ENCODE results near the gene TMEM181.
"Not testable (repeated sequence)": the region's sequence is repeated elsewhere in the genome, so short reads cannot be mapped to it uniquely, and the experiment has no call there.

TMEM181 gene

GRCh38 chr6:158635427-158636073 lies 75.7 kb downstream of the TMEM181 start:
- in situ Hi-C loops (cut with HindIII; ENCODE audit: low sequenced_read_pairs) = no loop called here

GRCh38 chr6:158636778-158637177 lies 76.9 kb downstream of the TMEM181 start:
- in situ Hi-C loops (cut with HindIII; ENCODE audit: low sequenced_read_pairs) = no loop called here

GRCh38 chr6:158638324-158638854 lies 78.5 kb downstream of the TMEM181 start:
- in situ Hi-C loops (cut with HindIII; ENCODE audit: low sequenced_read_pairs) = no loop called here

DNA sequence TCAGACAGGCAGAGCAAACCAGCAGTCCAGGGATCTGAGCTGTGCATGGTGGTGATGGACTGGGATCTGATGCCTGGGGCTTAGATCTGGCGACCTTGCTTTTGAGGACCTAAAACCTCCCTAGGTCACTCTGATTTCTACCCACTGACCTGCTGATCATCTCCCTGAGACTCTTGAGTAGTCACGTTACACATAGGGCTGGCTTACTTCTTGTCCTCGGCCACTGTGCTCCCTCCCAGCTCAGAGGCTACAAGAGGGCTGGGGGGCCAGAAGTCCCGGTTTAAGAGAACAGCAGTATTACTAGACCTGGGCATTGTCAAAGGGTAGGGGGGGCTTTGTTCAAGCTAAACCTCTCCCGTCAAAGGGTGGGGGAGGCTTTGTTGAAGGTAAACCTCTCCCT lies 79.2 kb downstream of the TMEM181 start:
- in situ Hi-C loops (cut with HindIII; ENCODE audit: low sequenced_read_pairs) = no loop called here

GRCh38 chr6:158640519-158640918 lies 80.6 kb downstream of the TMEM181 start:
- in situ Hi-C loops (cut with HindIII; ENCODE audit: low sequenced_read_pairs) = no loop called here

DNA sequence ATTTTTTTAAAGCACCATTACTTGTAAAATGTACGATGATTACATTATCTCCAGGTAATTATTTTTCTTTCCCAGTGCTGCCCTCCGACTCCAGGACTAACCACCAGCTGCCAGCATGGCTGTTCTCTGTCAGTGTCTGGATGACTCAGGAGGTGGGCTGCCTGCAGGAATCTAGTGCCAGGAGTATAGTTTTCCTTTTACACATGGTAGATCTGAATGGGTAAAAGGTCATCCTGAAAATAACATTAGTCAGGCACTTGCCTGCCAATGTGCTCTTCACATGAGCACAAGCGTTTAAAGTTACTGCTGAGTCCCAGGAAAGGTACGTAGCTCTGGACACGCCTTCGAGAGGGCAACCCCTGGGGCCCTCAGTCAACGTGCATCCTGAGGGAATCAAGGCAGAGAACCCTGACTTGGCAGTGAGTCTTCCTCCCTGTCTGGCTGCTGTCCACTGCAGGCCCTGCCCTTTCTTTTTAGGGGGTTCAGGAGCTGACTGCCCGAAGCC lies 82.3 kb downstream of the TMEM181 start:
- in situ Hi-C loops (cut with HindIII; ENCODE audit: low sequenced_read_pairs) = no loop called here

- in situ Hi-C loops (cut with HindIII; ENCODE audit: low sequenced_read_pairs) = no loop called here
These were observed 83.9 kb downstream of the TMEM181 start for GRCh38 chr6:158643836-158644230.

DNA sequence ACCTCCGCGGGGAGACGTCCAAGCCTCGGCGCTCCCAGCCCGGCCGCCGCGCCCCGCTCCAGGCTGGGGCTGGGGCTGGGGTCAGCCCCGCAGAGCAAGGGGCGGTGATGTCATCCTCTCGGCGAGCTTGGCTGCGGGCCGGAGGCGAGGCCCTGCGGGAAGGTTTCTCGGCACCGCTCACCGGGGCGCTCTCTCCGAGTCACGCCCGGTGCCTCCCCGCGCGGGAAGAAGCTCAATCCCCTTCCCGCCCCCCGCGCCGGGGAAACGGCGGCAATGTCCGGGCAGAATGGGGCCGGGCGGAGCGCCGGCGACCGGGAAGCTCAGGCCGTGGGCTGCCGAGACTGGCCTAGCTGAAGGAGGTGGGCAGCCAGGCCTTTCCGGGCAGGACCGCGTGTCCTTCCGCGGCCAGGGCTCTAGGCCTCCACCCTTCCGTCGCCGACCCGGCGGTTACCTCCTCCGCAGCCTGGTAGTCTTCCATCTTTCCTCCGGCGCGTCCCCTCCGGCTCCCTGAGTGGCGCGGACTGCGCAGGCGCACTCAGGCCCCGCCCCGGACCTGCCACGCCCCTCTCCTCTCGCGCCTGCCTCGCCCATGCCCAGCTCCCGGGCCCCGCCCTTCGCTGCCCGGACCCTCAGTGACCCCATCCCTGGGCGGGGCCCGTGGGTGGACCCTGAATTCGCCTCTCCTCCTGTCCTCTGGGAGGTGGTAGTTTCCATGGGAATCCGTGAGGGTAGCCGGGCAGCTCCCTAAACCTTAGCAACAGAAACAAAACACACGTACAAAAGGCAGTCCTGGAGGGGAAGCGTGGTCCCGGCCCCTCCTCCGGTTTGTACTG lies 84.6 kb downstream of the TMEM181 start, which contains the start of gene DYNLT1:
DYNLT1 (minus strand) TSS at position 513 of the 833 bp plus-strand sequence; CDS start at position 478, 35 bp downstream.
- in situ Hi-C loops (cut with HindIII; ENCODE audit: low sequenced_read_pairs) = no loop called here

DNA sequence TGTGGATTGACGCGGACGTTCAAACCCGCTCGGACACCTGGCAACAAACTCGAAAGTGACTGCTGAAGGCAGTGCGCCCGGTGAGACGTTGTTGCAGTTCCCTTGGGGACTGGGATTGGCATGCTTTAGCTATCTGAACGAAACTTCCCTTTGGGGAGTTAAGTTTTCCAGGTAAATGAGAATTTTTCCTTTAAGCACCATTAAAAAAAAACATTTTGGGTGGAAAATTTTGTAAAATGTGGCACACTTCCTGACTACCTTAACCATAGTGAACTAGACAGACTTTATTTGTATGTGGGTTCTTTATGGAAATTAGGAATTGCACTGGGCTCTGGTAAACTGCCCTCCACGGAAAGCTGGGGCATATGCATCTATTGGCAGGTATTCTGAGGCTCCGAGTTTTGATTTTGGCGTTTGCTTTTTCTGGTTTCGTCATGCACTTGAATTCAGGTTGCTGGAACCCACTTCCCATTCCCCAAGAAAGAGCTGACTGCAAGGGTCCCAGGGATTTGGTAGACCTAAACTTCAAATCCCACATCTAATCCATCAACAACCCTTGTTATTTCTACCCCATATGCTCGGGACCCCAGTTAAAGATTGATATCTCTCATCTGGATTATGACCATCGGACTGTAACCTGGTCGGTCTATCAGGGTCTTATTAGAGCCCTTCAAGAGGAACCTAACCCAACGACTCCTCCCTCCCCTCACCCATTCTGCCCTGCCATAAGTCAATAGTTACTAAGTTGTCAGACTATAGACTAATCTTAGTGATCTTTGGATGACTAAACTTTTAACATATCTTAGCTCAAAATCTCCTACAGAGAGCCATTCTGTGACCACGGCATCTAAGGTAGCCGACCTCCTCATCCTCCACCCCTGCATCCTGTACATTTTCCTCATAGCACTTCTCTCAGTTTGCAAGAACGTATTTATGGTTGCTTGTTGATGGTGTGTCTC lies 85.5 kb downstream of the TMEM181 start:
- in situ Hi-C loops (cut with HindIII; ENCODE audit: low sequenced_read_pairs) = no loop called here

GRCh38 chr6:158646023-158646910 lies 86.4 kb downstream of the TMEM181 start:
- in situ Hi-C loops (cut with HindIII; ENCODE audit: low sequenced_read_pairs) = no loop called here

- in situ Hi-C loops (cut with HindIII; ENCODE audit: low sequenced_read_pairs) = no loop called here
These were observed 87.6 kb downstream of the TMEM181 start for GRCh38 chr6:158647501-158647900.

GRCh38 chr6:158648682-158649131 lies 88.8 kb downstream of the TMEM181 start:
- in situ Hi-C loops (cut with HindIII; ENCODE audit: low sequenced_read_pairs) = no loop called here

DNA sequence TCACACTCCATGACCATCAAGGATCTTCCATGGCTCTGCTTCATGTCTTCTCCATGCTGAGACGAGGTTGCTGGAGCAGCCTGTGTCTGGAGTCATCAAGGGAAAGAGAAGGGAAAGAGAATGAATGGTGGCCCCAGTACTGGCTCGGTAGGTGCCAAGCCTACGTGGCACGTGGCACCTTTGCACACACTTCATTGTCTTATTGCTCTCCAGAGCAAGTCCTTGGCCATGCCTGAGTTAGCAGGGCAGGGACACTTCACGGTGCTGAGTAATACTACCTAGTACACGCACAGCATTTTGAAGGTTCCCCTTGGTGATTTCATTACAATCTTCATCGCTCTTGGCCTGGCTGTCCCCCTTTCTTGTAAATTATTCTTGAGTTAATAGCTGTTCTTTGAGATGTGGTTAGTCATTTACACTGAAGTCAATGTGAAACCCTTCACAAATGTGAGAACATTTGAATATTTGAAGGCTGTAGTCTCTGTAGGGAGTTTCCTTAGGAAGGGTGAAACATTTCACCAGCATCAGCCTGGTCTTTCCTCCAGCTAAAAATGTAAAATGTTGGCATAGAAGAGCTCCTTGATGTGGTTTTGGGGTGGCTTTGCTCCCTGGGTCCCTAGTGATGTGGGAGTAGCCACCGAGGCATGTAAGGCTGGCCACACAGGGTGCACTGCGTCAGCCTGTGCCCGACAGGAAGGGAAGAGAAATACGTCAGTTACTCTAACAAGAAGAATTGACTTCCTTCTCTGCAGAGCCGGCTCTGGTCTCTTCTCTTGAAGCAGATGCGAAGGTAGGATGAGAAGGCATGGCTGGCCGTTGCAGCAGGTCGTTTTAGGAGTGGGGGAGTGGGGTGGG lies 89.6 kb downstream of the TMEM181 start, which contains the start of gene SYTL3:
SYTL3 (plus strand) TSS at position 766 of the 855 bp plus-strand sequence. CDS start 13,215 bp downstream, outside the sequence.
- in situ Hi-C loops (cut with HindIII; ENCODE audit: low sequenced_read_pairs) = no loop called here

- in situ Hi-C loops (cut with HindIII; ENCODE audit: low sequenced_read_pairs) = not testable (repeated sequence)
These were observed 92.3 kb downstream of the TMEM181 start for GRCh38 chr6:158651981-158652737.

DNA sequence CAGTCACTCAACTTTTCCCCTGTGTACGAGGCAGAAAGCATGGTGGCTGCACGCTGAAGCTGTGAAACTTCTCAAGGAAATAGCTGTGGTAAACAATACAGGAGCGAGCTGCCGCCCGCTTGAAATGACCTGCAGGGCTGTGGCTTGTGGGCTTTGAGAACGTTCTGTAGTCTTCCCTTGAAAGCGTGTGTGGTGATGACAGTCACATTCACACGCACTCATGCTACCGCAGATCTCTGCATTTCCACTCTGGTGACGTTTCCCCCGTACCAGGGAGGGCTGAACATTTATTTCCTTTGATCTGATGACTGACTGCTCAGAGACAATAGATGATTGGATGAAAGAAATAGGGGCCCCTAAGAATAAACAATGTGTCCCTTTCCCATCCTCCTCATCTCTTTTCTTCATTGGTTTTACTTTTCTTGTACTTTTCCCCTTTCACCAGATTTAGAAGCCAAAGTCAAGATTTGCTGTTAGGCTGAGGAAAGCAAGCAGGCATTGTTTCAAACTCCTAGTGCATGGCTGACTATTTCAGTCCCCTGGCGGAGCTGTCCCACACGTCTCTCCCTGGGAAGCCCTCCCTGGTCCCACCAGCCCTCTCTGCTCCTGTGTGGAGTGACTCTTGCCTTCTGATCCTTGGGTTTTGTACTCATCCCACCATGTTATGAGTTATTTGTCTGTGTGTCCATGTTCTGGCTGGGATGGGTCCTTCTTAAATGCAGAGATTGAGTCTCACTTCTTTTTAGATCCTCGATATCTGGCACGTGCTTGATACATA lies 93.9 kb downstream of the TMEM181 start:
- in situ Hi-C loops (cut with HindIII; ENCODE audit: low sequenced_read_pairs) = no loop called here

DNA sequence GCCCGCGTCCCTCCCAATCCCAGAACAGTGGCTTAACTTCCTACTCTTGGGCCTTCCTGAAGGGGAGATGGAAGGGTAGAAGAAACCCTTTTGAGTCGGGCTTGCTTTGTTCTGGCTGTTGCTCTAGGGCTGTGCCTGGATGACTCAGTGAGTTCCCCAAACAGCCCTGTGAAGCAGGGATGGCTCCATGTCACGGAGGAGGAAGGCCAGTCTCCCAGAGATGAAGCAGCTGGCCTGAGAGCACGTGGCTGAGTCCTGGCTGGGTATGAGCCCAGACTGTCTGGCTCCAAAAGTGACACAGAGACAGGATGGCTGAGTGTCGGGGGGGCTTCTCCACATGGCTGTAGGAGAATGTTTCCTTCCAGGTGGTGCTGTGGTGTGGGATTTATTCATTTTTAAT lies 94.6 kb downstream of the TMEM181 start:
- in situ Hi-C loops (cut with HindIII; ENCODE audit: low sequenced_read_pairs) = no loop called here

GRCh38 chr6:158654960-158655489 lies 95.1 kb downstream of the TMEM181 start:
- in situ Hi-C loops (cut with HindIII; ENCODE audit: low sequenced_read_pairs) = no loop called here
